Measurements from ENCODE around the gene ECI2. TPM values are rescaled to one million over a fixed set of nuclear protein-coding genes. Genes with fewer than 3 reads are reported as not detected.

The ECI2 gene
- total and polyA plus RNA-seq, 2 of the 13 experiments (the other 11 are each of a cell fraction or from before 2014, with no cell fraction given) = 78.5 to 228 TPM

DNA sequence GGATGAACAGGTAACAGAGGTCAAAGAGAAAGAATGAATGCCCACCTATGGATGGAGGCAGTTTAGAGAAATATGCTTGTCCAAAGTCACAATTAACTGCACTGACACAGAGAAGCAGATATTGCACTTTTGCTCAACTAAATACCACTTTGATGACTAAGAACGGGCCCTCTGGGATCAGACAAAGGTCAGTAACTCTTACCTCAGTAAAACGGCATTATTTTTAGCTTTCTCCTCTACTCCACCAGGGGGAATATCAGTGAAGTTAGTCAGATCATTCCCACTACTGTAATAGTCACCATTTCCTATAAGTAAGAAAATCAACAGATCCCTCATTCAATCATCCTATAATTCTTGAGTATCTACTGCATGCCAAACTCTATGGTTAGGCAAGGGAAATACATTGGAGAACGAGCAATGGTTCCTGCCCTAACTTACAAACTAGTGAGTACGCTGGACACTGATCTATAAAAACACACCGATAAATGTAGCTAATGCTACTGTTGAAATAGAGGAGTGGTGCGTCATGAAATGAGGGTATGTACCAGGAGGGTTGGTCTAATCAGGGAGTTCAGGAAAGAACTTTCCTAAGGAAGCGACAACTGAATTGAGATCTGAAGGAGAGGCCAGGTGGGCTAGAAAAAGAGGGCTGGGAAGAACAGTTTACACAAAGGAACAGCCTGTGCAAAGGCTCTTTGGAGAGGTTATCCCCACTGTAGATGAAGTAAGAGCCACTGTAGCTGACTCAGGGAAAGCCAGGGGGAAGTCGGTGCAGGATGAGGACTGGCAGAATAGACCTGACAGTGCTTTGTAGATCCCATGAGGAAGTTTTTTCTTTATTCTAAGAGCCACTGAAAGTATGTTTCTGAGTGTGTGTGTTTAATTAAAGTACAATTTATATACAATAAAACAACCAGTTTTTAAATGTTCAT is 9.2 kb downstream of the ECI2 start (continued):
- 0 out of 2 replicates have a peak, but pooled peaks have one; percentile 50 for TF ChIP-seq MAFF (IDR thresholded peaks at IDR 0.05; ENCODE audit: low read depth, low read length)
- no peak for TF ChIP-seq ZNF205 (CRISPR knock-in tag; IDR thresholded peaks at IDR 0.05)
- no peak for TF ChIP-seq NRL (CRISPR knock-in tag; IDR thresholded peaks at IDR 0.05; ENCODE audit: borderline replicate concordance)
- no peak for TF ChIP-seq MIER2 (CRISPR knock-in tag; IDR thresholded peaks at IDR 0.05)
- TF ChIP-seq HOXD1 (CRISPR knock-in tag; IDR thresholded peaks at IDR 0.05) = no peak
- TF ChIP-seq SIN3B (IDR thresholded peaks at IDR 0.05; ENCODE audit: low read length) = no peak
- TF ChIP-seq TEAD2 (CRISPR knock-in tag; IDR thresholded peaks at IDR 0.05) = no peak
- TF ChIP-seq MXD4 (CRISPR knock-in tag; IDR thresholded peaks at IDR 0.05) = 0 out of 2 replicates have a peak, but pooled peaks have one; percentile 25
- TF ChIP-seq TEAD3 (CRISPR knock-in tag; optimal IDR thresholded peaks at IDR 0.05; ENCODE audit: borderline replicate concordance) = peak; percentile 65
- TF ChIP-seq, protein P1, sequence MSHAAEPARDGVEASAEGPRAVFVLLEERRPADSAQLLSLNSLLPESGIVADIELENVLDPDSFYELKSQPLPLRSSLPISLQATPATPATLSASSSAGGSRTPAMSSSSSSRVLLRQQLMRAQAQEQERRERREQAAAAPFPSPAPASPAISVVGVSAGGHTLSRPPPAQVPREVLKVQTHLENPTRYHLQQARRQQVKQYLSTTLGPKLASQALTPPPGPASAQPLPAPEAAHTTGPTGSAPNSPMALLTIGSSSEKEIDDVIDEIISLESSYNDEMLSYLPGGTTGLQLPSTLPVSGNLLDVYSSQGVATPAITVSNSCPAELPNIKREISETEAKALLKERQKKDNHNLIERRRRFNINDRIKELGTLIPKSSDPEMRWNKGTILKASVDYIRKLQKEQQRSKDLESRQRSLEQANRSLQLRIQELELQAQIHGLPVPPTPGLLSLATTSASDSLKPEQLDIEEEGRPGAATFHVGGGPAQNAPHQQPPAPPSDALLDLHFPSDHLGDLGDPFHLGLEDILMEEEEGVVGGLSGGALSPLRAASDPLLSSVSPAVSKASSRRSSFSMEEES (CRISPR knock-in tag; IDR thresholded peaks at IDR 0.05) = no peak
- no peak for TF ChIP-seq ZNF468 (CRISPR knock-in tag; IDR thresholded peaks at IDR 0.05)
- no peak for TF ChIP-seq SATB2 (CRISPR knock-in tag; IDR thresholded peaks at IDR 0.05)
- no peak for TF ChIP-seq TAF15 (IDR thresholded peaks at IDR 0.05; ENCODE audit: low read depth, low read length, poor library complexity, severe bottlenecking)
- TF ChIP-seq SNAPC2 (CRISPR knock-in tag; IDR thresholded peaks at IDR 0.05) = no peak
- no peak for TF ChIP-seq MZF1 (CRISPR knock-in tag; IDR thresholded peaks at IDR 0.05; ENCODE audit: borderline replicate concordance)
- no peak for TF ChIP-seq KAT2B (IDR thresholded peaks at IDR 0.05; ENCODE audit: borderline replicate concordance, low read depth, low read length)
- no peak for TF ChIP-seq ZNF549 (CRISPR knock-in tag; IDR thresholded peaks at IDR 0.05)
- TF ChIP-seq, protein P2, sequence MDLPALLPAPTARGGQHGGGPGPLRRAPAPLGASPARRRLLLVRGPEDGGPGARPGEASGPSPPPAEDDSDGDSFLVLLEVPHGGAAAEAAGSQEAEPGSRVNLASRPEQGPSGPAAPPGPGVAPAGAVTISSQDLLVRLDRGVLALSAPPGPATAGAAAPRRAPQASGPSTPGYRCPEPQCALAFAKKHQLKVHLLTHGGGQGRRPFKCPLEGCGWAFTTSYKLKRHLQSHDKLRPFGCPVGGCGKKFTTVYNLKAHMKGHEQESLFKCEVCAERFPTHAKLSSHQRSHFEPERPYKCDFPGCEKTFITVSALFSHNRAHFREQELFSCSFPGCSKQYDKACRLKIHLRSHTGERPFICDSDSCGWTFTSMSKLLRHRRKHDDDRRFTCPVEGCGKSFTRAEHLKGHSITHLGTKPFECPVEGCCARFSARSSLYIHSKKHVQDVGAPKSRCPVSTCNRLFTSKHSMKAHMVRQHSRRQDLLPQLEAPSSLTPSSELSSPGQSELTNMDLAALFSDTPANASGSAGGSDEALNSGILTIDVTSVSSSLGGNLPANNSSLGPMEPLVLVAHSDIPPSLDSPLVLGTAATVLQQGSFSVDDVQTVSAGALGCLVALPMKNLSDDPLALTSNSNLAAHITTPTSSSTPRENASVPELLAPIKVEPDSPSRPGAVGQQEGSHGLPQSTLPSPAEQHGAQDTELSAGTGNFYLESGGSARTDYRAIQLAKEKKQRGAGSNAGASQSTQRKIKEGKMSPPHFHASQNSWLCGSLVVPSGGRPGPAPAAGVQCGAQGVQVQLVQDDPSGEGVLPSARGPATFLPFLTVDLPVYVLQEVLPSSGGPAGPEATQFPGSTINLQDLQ (CRISPR knock-in tag; IDR thresholded peaks at IDR 0.05) = no peak
- no peak for TF ChIP-seq ZNF749 (CRISPR knock-in tag; IDR thresholded peaks at IDR 0.05; ENCODE audit: borderline replicate concordance)
- TF ChIP-seq, protein P3, sequence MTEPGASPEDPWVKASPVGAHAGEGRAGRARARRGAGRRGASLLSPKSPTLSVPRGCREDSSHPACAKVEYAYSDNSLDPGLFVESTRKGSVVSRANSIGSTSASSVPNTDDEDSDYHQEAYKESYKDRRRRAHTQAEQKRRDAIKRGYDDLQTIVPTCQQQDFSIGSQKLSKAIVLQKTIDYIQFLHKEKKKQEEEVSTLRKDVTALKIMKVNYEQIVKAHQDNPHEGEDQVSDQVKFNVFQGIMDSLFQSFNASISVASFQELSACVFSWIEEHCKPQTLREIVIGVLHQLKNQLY (CRISPR knock-in tag; IDR thresholded peaks at IDR 0.05) = no peak
- TF ChIP-seq, protein P4, sequence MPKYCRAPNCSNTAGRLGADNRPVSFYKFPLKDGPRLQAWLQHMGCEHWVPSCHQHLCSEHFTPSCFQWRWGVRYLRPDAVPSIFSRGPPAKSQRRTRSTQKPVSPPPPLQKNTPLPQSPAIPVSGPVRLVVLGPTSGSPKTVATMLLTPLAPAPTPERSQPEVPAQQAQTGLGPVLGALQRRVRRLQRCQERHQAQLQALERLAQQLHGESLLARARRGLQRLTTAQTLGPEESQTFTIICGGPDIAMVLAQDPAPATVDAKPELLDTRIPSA (CRISPR knock-in tag; IDR thresholded peaks at IDR 0.05; ENCODE audit: borderline replicate concordance) = no peak
- TF ChIP-seq, protein P5, sequence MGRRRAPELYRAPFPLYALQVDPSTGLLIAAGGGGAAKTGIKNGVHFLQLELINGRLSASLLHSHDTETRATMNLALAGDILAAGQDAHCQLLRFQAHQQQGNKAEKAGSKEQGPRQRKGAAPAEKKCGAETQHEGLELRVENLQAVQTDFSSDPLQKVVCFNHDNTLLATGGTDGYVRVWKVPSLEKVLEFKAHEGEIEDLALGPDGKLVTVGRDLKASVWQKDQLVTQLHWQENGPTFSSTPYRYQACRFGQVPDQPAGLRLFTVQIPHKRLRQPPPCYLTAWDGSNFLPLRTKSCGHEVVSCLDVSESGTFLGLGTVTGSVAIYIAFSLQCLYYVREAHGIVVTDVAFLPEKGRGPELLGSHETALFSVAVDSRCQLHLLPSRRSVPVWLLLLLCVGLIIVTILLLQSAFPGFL (CRISPR knock-in tag; IDR thresholded peaks at IDR 0.05) = no peak
- TF ChIP-seq CEBPG (CRISPR knock-in tag; IDR thresholded peaks at IDR 0.05) = peak; percentile 53
- TF ChIP-seq FOXK2 (IDR thresholded peaks at IDR 0.05) = no peak
- no peak for TF ChIP-seq JUN (CRISPR knock-in tag; IDR thresholded peaks at IDR 0.05)
- no peak for TF ChIP-seq ZNF562 (CRISPR knock-in tag; IDR thresholded peaks at IDR 0.05; ENCODE audit: borderline replicate concordance)

Data from HepG2 (cell line).